H1 (cell line): ENCODE measurements around the gene SIM2. TPM values are rescaled to one million over a fixed set of nuclear protein-coding genes. Genes with fewer than 3 reads are reported as not detected.

Source experiments
- ASH2L ChIP-seq: fragments of 200-600, 300-600 bp; sonication (generic); IDR thresholded peaks from one replicate; pipeline ENCODE4 v1.7.1; 2017; ENCODE audit warnings: low read length
- POLR2A ChIP-seq, 2 experiments: IDR thresholded peaks; 1 replicate in 1 of 2; 2 replicates in 1 of 2; pipeline ENCODE4 v1.6.1; 2011; ENCODE audit warnings: low read depth in 2 of 2, low read length in 2 of 2, mild to moderate bottlenecking in 2 of 2; ENCODE audit errors: control extremely low read depth in 1 of 2
- polyA plus RNA-seq, 7 experiments: library from polyadenylated mRNA; depleted of rRNA in 3 of 7; stranded (reverse) in 5 of 7; unstranded in 2 of 7; fragments of >200 nt in 5 of 7; fragments of 200-250 nt in 2 of 7; gene quantifications; 1 replicate in 5 of 7; 2 replicates in 1 of 7; 4 replicates in 1 of 7; pipeline versions ENCODE4 v1.2.1 to v1.2.3, GENCODE V29; 2011 to 2013; ENCODE audit warnings: missing spikeins in 2 of 7, mixed read lengths in 2 of 7
- total RNA-seq: library from RNA; stranded (reverse); fragmentation: NEBNext Ultra II Directional; extraction: Animal tissue kit (Norgen Biotek cat#: 25700); gene quantifications from 2 replicates; pipeline ENCODE4 v1.2.1, GENCODE V29; 2021
- TF ChIP-seq, protein P1 (sequence below): fragments of 300-600 bp; sonication (generic); IDR thresholded peaks from 2 replicates; pipeline ENCODE4 v1.7.1; 2012; ENCODE audit warnings: low read length, moderate library complexity, mild to moderate bottlenecking, inconsistent platforms; ENCODE audit not compliant: insufficient replicate concordance
- TF ChIP-seq, protein P2 (sequence below): IDR thresholded peaks from 2 replicates; pipeline ENCODE4 v1.6.1; 2012; ENCODE audit warnings: inconsistent platforms

The SIM2 gene
- total and polyA plus RNA-seq, 2 of the 8 experiments (the other 6 are each of a cell fraction or from before 2014, with no cell fraction given), result 0.05 to 0.26 TPM

DNA sequence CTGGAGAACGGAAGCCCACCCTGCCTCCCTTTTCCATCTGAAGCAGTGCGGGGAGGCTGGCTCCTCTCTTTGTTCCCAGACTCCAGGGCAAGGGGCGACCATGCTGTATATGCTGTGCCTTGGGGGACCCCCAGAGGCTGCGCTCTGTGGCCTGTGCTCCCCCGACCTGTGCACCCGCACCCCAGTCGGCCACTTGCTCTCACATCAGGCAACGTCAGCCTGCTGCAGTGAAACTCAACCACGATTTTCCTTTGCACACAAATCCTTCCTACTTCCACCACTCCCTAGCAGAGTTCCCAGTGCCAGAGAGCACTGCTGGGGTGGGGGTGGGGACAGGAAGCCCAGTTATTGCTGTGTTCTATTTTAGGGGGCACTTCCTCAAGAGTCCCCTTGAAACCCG is 52.5 kb downstream of the SIM2 start (continued):
- TF ChIP-seq, protein P1, sequence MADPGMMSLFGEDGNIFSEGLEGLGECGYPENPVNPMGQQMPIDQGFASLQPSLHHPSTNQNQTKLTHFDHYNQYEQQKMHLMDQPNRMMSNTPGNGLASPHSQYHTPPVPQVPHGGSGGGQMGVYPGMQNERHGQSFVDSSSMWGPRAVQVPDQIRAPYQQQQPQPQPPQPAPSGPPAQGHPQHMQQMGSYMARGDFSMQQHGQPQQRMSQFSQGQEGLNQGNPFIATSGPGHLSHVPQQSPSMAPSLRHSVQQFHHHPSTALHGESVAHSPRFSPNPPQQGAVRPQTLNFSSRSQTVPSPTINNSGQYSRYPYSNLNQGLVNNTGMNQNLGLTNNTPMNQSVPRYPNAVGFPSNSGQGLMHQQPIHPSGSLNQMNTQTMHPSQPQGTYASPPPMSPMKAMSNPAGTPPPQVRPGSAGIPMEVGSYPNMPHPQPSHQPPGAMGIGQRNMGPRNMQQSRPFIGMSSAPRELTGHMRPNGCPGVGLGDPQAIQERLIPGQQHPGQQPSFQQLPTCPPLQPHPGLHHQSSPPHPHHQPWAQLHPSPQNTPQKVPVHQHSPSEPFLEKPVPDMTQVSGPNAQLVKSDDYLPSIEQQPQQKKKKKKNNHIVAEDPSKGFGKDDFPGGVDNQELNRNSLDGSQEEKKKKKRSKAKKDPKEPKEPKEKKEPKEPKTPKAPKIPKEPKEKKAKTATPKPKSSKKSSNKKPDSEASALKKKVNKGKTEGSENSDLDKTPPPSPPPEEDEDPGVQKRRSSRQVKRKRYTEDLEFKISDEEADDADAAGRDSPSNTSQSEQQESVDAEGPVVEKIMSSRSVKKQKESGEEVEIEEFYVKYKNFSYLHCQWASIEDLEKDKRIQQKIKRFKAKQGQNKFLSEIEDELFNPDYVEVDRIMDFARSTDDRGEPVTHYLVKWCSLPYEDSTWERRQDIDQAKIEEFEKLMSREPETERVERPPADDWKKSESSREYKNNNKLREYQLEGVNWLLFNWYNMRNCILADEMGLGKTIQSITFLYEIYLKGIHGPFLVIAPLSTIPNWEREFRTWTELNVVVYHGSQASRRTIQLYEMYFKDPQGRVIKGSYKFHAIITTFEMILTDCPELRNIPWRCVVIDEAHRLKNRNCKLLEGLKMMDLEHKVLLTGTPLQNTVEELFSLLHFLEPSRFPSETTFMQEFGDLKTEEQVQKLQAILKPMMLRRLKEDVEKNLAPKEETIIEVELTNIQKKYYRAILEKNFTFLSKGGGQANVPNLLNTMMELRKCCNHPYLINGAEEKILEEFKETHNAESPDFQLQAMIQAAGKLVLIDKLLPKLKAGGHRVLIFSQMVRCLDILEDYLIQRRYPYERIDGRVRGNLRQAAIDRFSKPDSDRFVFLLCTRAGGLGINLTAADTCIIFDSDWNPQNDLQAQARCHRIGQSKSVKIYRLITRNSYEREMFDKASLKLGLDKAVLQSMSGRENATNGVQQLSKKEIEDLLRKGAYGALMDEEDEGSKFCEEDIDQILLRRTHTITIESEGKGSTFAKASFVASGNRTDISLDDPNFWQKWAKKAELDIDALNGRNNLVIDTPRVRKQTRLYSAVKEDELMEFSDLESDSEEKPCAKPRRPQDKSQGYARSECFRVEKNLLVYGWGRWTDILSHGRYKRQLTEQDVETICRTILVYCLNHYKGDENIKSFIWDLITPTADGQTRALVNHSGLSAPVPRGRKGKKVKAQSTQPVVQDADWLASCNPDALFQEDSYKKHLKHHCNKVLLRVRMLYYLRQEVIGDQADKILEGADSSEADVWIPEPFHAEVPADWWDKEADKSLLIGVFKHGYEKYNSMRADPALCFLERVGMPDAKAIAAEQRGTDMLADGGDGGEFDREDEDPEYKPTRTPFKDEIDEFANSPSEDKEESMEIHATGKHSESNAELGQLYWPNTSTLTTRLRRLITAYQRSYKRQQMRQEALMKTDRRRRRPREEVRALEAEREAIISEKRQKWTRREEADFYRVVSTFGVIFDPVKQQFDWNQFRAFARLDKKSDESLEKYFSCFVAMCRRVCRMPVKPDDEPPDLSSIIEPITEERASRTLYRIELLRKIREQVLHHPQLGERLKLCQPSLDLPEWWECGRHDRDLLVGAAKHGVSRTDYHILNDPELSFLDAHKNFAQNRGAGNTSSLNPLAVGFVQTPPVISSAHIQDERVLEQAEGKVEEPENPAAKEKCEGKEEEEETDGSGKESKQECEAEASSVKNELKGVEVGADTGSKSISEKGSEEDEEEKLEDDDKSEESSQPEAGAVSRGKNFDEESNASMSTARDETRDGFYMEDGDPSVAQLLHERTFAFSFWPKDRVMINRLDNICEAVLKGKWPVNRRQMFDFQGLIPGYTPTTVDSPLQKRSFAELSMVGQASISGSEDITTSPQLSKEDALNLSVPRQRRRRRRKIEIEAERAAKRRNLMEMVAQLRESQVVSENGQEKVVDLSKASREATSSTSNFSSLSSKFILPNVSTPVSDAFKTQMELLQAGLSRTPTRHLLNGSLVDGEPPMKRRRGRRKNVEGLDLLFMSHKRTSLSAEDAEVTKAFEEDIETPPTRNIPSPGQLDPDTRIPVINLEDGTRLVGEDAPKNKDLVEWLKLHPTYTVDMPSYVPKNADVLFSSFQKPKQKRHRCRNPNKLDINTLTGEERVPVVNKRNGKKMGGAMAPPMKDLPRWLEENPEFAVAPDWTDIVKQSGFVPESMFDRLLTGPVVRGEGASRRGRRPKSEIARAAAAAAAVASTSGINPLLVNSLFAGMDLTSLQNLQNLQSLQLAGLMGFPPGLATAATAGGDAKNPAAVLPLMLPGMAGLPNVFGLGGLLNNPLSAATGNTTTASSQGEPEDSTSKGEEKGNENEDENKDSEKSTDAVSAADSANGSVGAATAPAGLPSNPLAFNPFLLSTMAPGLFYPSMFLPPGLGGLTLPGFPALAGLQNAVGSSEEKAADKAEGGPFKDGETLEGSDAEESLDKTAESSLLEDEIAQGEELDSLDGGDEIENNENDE, result no peak
- TF ChIP-seq, protein P2, sequence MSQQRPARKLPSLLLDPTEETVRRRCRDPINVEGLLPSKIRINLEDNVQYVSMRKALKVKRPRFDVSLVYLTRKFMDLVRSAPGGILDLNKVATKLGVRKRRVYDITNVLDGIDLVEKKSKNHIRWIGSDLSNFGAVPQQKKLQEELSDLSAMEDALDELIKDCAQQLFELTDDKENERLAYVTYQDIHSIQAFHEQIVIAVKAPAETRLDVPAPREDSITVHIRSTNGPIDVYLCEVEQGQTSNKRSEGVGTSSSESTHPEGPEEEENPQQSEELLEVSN, result no peak
- TF ChIP-seq ASH2L (peak; percentile 66), POLR2A (IDR thresholded peaks at IDR 0.05; ENCODE audit: control extremely low read depth in 1 of 2, low read depth in 2 of 2, low read length in 2 of 2) (peak in 1 of 2 experiments; percentile 70; a peak in 2 of 3 replicates)
